Thoracic aorta (tissue), 2 donors: ENCODE results near the gene IL4I1. TPM values are rescaled to one million over a fixed set of nuclear protein-coding genes. Genes with fewer than 3 reads are reported as not detected.

Experiments
- ATAC-seq: fragments of 150-250 bp; one replicate; pipeline ENCODE4 v1.8.0; 2017; ENCODE audit warnings: low read depth; ENCODE audit not compliant: insufficient number of reproducible peaks, low FRiP score
- DNase-seq: peaks from one replicate; pipeline ENCODE4 v3.0.0-alpha.2; 2020; ENCODE audit warnings: low spot score
- H3K27ac ChIP-seq, 2 donors: fragments of 200-600 bp; sonication (generic); 1 replicate in 1 of 2; 2 replicates in 1 of 2; pipeline ENCODE4 v1.5.1; 2016; ENCODE audit warnings: mild to moderate bottlenecking in 2 of 2, moderate library complexity in 2 of 2
- H3K27me3 ChIP-seq: fragments of 200-600 bp; sonication (generic); replicated peaks from 2 replicates; pipeline ENCODE4 v1.6.0; 2016; ENCODE audit warnings: mild to moderate bottlenecking; ENCODE audit not compliant: insufficient read depth
- H3K36me3 ChIP-seq: fragments of 200-600 bp; sonication (generic); one replicate; pipeline ENCODE4 v1.5.1; 2016
- H3K4me1 ChIP-seq, 2 donors: fragments of 200-600 bp; sonication (generic); 1 replicate in 1 of 2; 2 replicates in 1 of 2; pipeline versions ENCODE4 v1.5.1 to v1.6.0; 2016; ENCODE audit warnings: low read depth in 2 of 2, mild to moderate bottlenecking in 1 of 2; ENCODE audit not compliant: control insufficient read depth in 1 of 2
- H3K4me3 ChIP-seq: fragments of 200-600 bp; sonication (generic); 2 replicates; pipeline ENCODE4 v1.5.1; 2016; ENCODE audit warnings: mild to moderate bottlenecking
- H3K9me3 ChIP-seq: fragments of 200-600 bp; sonication (generic); 2 replicates; pipeline ENCODE4 v1.5.1; 2016
- CTCF ChIP-seq: fragments of 200-600 bp; sonication (generic); IDR thresholded peaks from one replicate; pipeline ENCODE4 v1.5.1; 2019; ENCODE audit warnings: antibody characterized with exemption
- total RNA-seq, 2 donors: library from RNA; depleted of rRNA; stranded (reverse); fragments of >200 nt; gene quantifications; one replicate each; pipeline versions ENCODE4 v1.1.0 to v1.2.3, GENCODE V29; 2016

The IL4I1 gene
- total RNA-seq, 2 donors from 2014 or later = 1.5 to 2.2 TPM

- no peak for ATAC-seq
These were observed 40.8 kb downstream of the IL4I1 start for GRCh38 chr19:49855676-49856573.

GRCh38 chr19:49855277-49855675 lies 41.4 kb downstream of the IL4I1 start:
- no peak for ATAC-seq
- Histone ChIP-seq H3K4me1 (peaks cover 7 to 28% of the 10 kb centered on the region in 2 donors), H3K9me3 (no peaks in the 10 kb centered on the region), H3K4me3 (no peak overlapping the region), H3K27ac (no peak overlapping the region), H3K27me3 (no peaks in the 10 kb centered on the region), H3K36me3 (peaks cover 41% of the 10 kb centered on the region)
- no peak for TF ChIP-seq CTCF
- no peak for DNase-seq

More at GRCh38 chr19:49855676-49856573, 40.8 kb downstream of the IL4I1 start:
- Histone ChIP-seq H3K27ac (no peak overlapping the region), H3K9me3 (no peaks in the 10 kb centered on the region), H3K36me3 (peaks cover 47% of the 10 kb centered on the region), H3K4me1 (peaks cover 7 to 27% of the 10 kb centered on the region in 2 donors), H3K4me3 (no peak overlapping the region), H3K27me3 (no peaks in the 10 kb centered on the region)
- no peak for DNase-seq
- TF ChIP-seq CTCF = no peak

- TF ChIP-seq CTCF = no peak
- H3K36me3 ChIP-seq = peaks cover 39% of the 10 kb centered on the region
- ATAC-seq = no peak
These were observed 42.1 kb downstream of the IL4I1 start for GRCh38 chr19:49854378-49855263.

GRCh38 chr19:49853852-49854377 lies 42.8 kb downstream of the IL4I1 start:
- Histone ChIP-seq H3K4me1 (peaks cover 10 to 32% of the 10 kb centered on the region in 2 donors), H3K27me3 (no peaks in the 10 kb centered on the region), H3K27ac (no peak overlapping the region), H3K9me3 (no peaks in the 10 kb centered on the region), H3K4me3 (no peak overlapping the region), H3K36me3 (peaks cover 35% of the 10 kb centered on the region)
- ATAC-seq (no peak), DNase-seq (no peak)
- no peak for TF ChIP-seq CTCF

More at GRCh38 chr19:49854378-49855263, 42.1 kb downstream of the IL4I1 start:
- Histone ChIP-seq H3K4me3 (no peak overlapping the region), H3K4me1 (peaks cover 10 to 32% of the 10 kb centered on the region in 2 donors), H3K27ac (no peak overlapping the region), H3K9me3 (no peaks in the 10 kb centered on the region), H3K27me3 (no peaks in the 10 kb centered on the region)
- no peak for DNase-seq
